ENCODE results near the gene CHST15.

CHST15 gene

GRCh38 chr10:124127965-124128810, 34.8 kb upstream of the CHST15 start:
- no peaks in the 10 kb centered on the region for H3K36me3 ChIP-seq (ENCODE audit: control insufficient read depth, low read length)
- no peaks in the 10 kb centered on the region for H3K9me3 ChIP-seq (ENCODE audit: control insufficient read depth, insufficient read depth, low read length)
- peaks cover under 1% of the 10 kb centered on the region for H3F3A ChIP-seq (ENCODE audit: control insufficient read depth, insufficient read depth)
- H3K27me3 ChIP-seq (ENCODE audit: control insufficient read depth, low read length): no peaks in the 10 kb centered on the region
- no peaks in the 10 kb centered on the region for H3K9me2 ChIP-seq (replicated peaks; ENCODE audit: control insufficient read depth, low read length)
- H3K4me2 ChIP-seq (ENCODE audit: low read length): no peak overlapping the region
- H3K4me1 ChIP-seq (ENCODE audit: control insufficient read depth, low read length): peaks cover 35% of the 10 kb centered on the region
- TF ChIP-seq EZH2phosphoT487 (IDR thresholded peaks at IDR 0.05; ENCODE audit: borderline replicate concordance, low read length) (no peak), CTCF (IDR thresholded peaks at IDR 0.05; ENCODE audit: low read depth, low read length, poor library complexity, severe bottlenecking) (no peak)
- no peak overlapping the region for H3K27ac ChIP-seq (ENCODE audit: low read depth, low read length)
- no peak overlapping the region for H3K4me3 ChIP-seq (ENCODE audit: low read length)
- H3K79me2 ChIP-seq (ENCODE audit: control insufficient read depth, low read length): no peaks in the 10 kb centered on the region
- H4K20me1 ChIP-seq (ENCODE audit: control insufficient read depth, insufficient read depth, low read depth, low read length): no peaks in the 10 kb centered on the region

- H3K9me3 ChIP-seq (ENCODE audit: control insufficient read depth, insufficient read depth, low read length): no peaks in the 10 kb centered on the region
- H3F3A ChIP-seq (ENCODE audit: control insufficient read depth, insufficient read depth): peaks cover 7% of the 10 kb centered on the region
- peaks cover 41% of the 10 kb centered on the region for H3K4me1 ChIP-seq (ENCODE audit: control insufficient read depth, low read length)
- H3K79me2 ChIP-seq (ENCODE audit: control insufficient read depth, low read length): no peaks in the 10 kb centered on the region
- H3K4me2 ChIP-seq (ENCODE audit: low read length): no peak overlapping the region
- no peaks in the 10 kb centered on the region for H3K27me3 ChIP-seq (ENCODE audit: control insufficient read depth, low read length)
- no peaks in the 10 kb centered on the region for H4K20me1 ChIP-seq (ENCODE audit: control insufficient read depth, insufficient read depth, low read depth, low read length)
- no peak overlapping the region for H3K27ac ChIP-seq (ENCODE audit: low read depth, low read length)
- no peaks in the 10 kb centered on the region for H3K36me3 ChIP-seq (ENCODE audit: control insufficient read depth, low read length)
- H3K4me3 ChIP-seq (ENCODE audit: low read length): no peak overlapping the region
- no peaks in the 10 kb centered on the region for H3K9me2 ChIP-seq (replicated peaks; ENCODE audit: control insufficient read depth, low read length)
- TF ChIP-seq CTCF (IDR thresholded peaks at IDR 0.05; ENCODE audit: low read depth, low read length, poor library complexity, severe bottlenecking) (no peak), EZH2phosphoT487 (IDR thresholded peaks at IDR 0.05; ENCODE audit: borderline replicate concordance, low read length) (no peak)
Observed at GRCh38 chr10:124127563-124127962, 34.2 kb upstream of the CHST15 start.

- no peak for TF ChIP-seq EZH2phosphoT487 (IDR thresholded peaks at IDR 0.05; ENCODE audit: borderline replicate concordance, low read length)
- TF ChIP-seq CTCF (IDR thresholded peaks at IDR 0.05; ENCODE audit: low read depth, low read length, poor library complexity, severe bottlenecking): no peak
Observed at GRCh38 chr10:124126983-124127385, 33.6 kb upstream of the CHST15 start.

More at GRCh38 chr10:124126983-124127385, 33.6 kb upstream of the CHST15 start:
- peaks cover 10% of the 10 kb centered on the region for H3F3A ChIP-seq (ENCODE audit: control insufficient read depth, insufficient read depth)
- peaks cover 47% of the 10 kb centered on the region for H3K4me1 ChIP-seq (ENCODE audit: control insufficient read depth, low read length)
- no peaks in the 10 kb centered on the region for H3K79me2 ChIP-seq (ENCODE audit: control insufficient read depth, low read length)
- no peaks in the 10 kb centered on the region for H3K36me3 ChIP-seq (ENCODE audit: control insufficient read depth, low read length)
- H3K9me3 ChIP-seq (ENCODE audit: control insufficient read depth, insufficient read depth, low read length): no peaks in the 10 kb centered on the region
- no peaks in the 10 kb centered on the region for H3K27me3 ChIP-seq (ENCODE audit: control insufficient read depth, low read length)
- H3K9me2 ChIP-seq (replicated peaks; ENCODE audit: control insufficient read depth, low read length): no peaks in the 10 kb centered on the region
- H4K20me1 ChIP-seq (ENCODE audit: control insufficient read depth, insufficient read depth, low read depth, low read length): no peaks in the 10 kb centered on the region
- no peak overlapping the region for H3K4me2 ChIP-seq (ENCODE audit: low read length)
- H3K27ac ChIP-seq (ENCODE audit: low read depth, low read length): no peak overlapping the region
- no peak overlapping the region for H3K4me3 ChIP-seq (ENCODE audit: low read length)
